GM13977 (cell line): ENCODE data around the gene EGFL7.

Source experiments
- DNase-seq: peaks from one replicate; pipeline ENCODE4 v3.0.0; 2012; ENCODE audit warnings: low spot score
- CTCF ChIP-seq: IDR thresholded peaks from 2 replicates; pipeline ENCODE4 v1.5.1; 2012; ENCODE audit warnings: mild to moderate bottlenecking, control low read depth; ENCODE audit not compliant: insufficient read depth; ENCODE audit errors: extremely low read depth, missing control alignments
- in situ Hi-C: fragments of 300-500 bp; cut with MboI; formaldehyde crosslinking; loops from one replicate; pipeline ENCODE4 v1.12.0; 2022; ENCODE audit warnings: low sequenced_read_pairs, low pct_unique_long_range_greater_than_20kb, mixed read lengths, inconsistent platforms; ENCODE audit not compliant: unreplicated experiment

EGFL7 gene

DNA sequence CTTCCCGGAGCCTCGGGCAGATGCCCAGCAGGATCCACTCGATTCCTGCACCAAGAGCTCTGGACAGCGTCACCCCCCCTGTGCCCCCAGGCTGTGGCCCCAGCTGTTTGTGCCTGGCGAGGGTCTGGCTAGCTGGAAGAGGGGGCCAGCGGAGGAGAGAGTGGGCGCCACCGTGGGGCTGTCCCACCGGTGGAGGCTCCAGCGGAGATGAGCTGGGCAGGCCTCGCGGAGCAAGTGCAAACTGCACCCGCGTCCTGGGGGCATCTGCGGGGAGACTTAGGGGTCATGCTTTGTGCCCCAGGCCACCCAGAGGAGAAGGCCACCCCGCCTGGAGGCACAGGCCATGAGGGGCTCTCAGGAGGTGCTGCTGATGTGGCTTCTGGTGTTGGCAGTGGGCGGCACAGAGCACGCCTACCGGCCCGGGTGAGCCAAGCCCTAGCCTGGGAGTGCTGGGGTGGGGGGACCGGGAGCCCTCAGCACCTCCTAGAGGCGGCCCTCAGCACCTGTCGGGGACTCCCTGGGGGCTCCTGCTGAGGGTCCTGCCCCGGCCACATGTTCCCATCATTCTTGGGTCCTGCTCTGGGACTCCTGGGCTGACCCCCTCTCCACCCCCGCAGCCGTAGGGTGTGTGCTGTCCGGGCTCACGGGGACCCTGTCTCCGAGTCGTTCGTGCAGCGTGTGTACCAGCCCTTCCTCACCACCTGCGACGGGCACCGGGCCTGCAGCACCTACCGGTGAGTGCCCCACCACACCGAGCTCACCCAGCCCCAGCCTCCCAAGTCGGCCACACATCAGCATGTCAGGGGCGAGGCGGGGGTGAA, 5.4 kb downstream of the EGFL7 start:
- no peak for TF ChIP-seq CTCF
- in situ Hi-C loops: no loop called here

DNA sequence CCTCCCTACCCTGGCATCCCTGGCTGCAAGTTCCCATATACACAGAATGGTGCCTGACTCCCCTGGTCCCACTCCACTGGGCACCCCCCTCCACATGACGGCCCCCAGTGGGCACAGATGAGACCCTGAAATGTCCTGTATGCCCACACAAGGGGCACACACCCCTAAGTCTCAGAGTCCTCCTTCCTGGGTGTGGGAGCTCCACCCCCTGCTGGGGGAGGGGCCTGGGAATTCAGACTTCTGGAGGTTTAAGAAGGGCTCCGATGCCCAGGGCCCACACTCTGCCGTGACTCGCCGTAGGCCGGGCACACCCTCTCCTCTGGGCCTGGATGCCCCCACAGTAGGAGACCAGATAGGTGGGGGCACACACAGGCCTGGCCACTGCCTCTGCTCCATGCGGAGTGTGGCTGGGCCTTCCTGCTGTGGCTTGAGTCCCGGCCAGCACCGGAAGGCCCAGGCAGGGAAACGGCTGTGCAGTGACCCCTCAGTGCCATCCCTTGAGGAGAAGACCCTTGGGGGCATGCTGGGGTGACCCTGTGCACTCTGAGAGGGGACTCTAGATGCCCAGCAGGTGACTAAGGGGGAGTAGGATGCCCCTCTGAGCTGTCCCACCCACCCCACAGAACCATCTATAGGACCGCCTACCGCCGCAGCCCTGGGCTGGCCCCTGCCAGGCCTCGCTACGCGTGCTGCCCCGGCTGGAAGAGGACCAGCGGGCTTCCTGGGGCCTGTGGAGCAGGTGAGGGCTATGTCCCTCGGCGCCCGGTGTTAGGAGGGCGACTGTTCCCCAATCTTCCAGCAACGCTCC, 6.5 kb downstream of the EGFL7 start:
- TF ChIP-seq CTCF: no peak
- no peak for DNase-seq
- in situ Hi-C loops: no loop called here

More for the DNA sequence above, 5.4 kb downstream of the EGFL7 start:
- no peak for DNase-seq

DNA sequence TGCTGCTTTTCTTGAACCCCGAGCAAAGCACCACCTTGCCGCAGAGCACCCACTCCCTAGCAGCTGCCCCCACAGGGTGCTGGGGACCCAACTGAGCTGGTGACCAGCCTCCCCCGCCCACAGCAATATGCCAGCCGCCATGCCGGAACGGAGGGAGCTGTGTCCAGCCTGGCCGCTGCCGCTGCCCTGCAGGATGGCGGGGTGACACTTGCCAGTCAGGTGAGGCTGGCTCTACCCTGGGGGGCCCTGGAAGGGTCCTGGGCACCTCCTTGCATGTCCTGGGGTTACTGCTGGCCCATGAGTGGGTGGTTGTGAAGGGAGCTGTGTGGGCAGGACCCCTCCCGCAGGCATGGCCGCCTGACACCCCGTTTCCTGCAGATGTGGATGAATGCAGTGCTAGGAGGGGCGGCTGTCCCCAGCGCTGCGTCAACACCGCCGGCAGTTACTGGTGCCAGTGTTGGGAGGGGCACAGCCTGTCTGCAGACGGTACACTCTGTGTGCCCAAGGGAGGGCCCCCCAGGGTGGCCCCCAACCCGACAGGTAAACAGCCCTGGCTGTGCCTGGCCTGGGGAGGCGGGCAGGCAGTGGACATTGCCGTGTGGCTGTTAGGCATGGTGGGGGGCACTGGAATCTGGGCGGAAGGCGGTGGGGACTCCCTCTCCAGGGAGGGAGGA, 7.2 kb downstream of the EGFL7 start:
- in situ Hi-C loops: no loop called here
- DNase-seq: no peak
- TF ChIP-seq CTCF: no peak

DNA sequence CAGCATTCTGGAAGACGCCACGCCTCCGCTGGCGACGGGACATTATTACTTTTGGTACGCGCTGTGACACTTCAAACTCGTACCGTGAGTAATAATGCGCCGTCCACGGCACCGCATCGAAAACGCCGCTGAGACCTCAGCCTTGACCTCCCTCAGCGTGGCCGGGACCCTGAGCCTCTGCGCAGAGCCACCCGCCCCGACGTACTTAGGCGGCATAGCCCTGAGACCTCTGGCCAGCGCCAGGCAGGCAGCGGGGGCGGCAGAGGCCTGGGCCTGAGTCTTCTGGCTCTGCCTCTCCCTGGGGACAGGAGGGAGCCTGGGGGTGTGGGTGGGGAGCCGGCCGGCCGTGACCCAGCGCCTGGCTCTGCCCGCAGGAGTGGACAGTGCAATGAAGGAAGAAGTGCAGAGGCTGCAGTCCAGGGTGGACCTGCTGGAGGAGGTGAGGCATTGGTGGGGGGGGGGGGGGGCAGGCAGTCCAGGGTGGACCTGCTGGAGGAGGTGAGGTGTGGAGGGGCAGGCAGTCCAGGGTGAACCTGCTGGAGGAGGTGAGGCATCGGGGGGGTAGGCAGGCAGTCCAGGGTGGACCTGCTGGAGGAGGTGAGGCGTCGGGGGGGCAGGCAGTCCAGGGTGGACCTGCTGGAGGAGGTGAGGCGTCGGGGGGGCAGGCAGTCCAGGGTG, 8.0 kb downstream of the EGFL7 start:
- TF ChIP-seq CTCF: no peak
- DNase-seq: no peak
- in situ Hi-C loops: no loop called here

GRCh38 chr9:136671254-136671614, 8.5 kb downstream of the EGFL7 start:
- DNase-seq: no peak
- TF ChIP-seq CTCF: no peak
- in situ Hi-C loops: no loop called here
